Esophagus muscularis mucosa (tissue), 4 donors: ENCODE results near the gene POLE. TPM values are rescaled to one million over a fixed set of nuclear protein-coding genes. Genes with fewer than 3 reads are reported as not detected.
A peak's percentile ranks its signal among the peaks of the same experiment; 100 is the strongest.

Experiments
- DNase-seq: peaks from one replicate; pipeline ENCODE4 v3.0.0-alpha.2; 2017; ENCODE audit errors: extremely low spot score
- H3K27ac ChIP-seq, 4 donors: fragments of 200-600 bp; sonication (generic); replicated peaks in 1 of 4; 1 replicate in 3 of 4; 2 replicates in 1 of 4; pipeline ENCODE4 v1.5.1; 2016 to 2019; ENCODE audit warnings: mild to moderate bottlenecking in 1 of 4
- H3K27me3 ChIP-seq, 4 donors: fragments of 200-600 bp; sonication (generic); one replicate each; pipeline versions ENCODE4 v1.5.1 to v1.6.0; 2016 to 2019
- H3K36me3 ChIP-seq, 4 donors: fragments of 200-600 bp; sonication (generic); one replicate each; pipeline ENCODE4 v1.5.1; 2016 to 2019
- H3K4me1 ChIP-seq, 4 donors: fragments of 200-600 bp; sonication (generic); one replicate each; pipeline ENCODE4 v1.5.1; 2016 to 2019
- H3K4me3 ChIP-seq, 4 donors: fragments of 200-600 bp; sonication (generic); 1 replicate in 2 of 4; 2 replicates in 2 of 4; pipeline ENCODE4 v1.5.1; 2016 to 2019; ENCODE audit warnings: mild to moderate bottlenecking in 4 of 4, moderate library complexity in 1 of 4
- H3K9me3 ChIP-seq, 4 donors: fragments of 200-600 bp; sonication (generic); 1 replicate in 3 of 4; 2 replicates in 1 of 4; pipeline ENCODE4 v1.5.1; 2016 to 2019
- CTCF ChIP-seq, 3 experiments: fragments of 200-600 bp in 2 of 3; fragments of 450-650 bp in 1 of 3; sonication (generic) in 2 of 3; IDR thresholded peaks; one replicate each; pipeline ENCODE4 v1.5.1; 2017 to 2019; ENCODE audit warnings: antibody characterized with exemption in 3 of 3, mild to moderate bottlenecking in 2 of 3, moderate library complexity in 1 of 3
- EP300 ChIP-seq: sonication (generic); formaldehyde crosslinking; IDR thresholded peaks from one replicate; pipeline ENCODE4 v1.6.1; 2017; ENCODE audit warnings: antibody characterized with exemption
- POLR2A ChIP-seq: fragments of 450-650 bp; IDR thresholded peaks from one replicate; pipeline ENCODE4 v1.6.1; 2017; ENCODE audit warnings: antibody characterized with exemption, moderate library complexity, mild to moderate bottlenecking, low read depth
- POLR2AphosphoS5 ChIP-seq, 2 donors: sonication (generic); formaldehyde crosslinking; IDR thresholded peaks; one replicate each; pipeline ENCODE4 v1.6.1; 2017; ENCODE audit warnings: antibody characterized with exemption in 2 of 2
- WGBS: methylation state at CpG from one replicate; pipeline ENCODE4 v1.1.5; 2018; 5-methylcytosine and 5-hydroxymethylcytosine counted together
- intact Hi-C: fragments of 100-400 bp; cut with DNase I; formaldehyde crosslinking; loops from one replicate; pipeline ENCODE4 v1.15.1; 2023
- total RNA-seq, 4 donors: library from RNA; depleted of rRNA; stranded (reverse); fragments of >200 nt; gene quantifications; one replicate each; pipeline versions ENCODE4 v1.1.0 to v1.2.1, GENCODE V29; 2016

Gene POLE
- total RNA-seq, 4 donors from 2014 or later: 17.2 to 32.4 (median 24.8) TPM

- H3K4me1 ChIP-seq: peaks cover 9 to 19% (median 14%) of the 10 kb centered on the region in 4 donors
- H3K36me3 ChIP-seq: no peaks in the 10 kb centered on the region
- no peak overlapping the region for H3K27ac ChIP-seq
- no peaks in the 10 kb centered on the region for H3K9me3 ChIP-seq
- intact Hi-C loops: no loop called here
- H3K4me3 ChIP-seq: peak overlapping the region in 2 of 4 donors; percentile 25 to 29
- H3K27me3 ChIP-seq: peaks cover 0 to 6% (median 0%) of the 10 kb centered on the region in 4 donors
- whole genome bisulfite sequencing: 46% methylated on average over 14 of the region's 18 CpGs
- DNase-seq: no peak
- TF ChIP-seq CTCF (IDR thresholded peaks at IDR 0.05): no peak
- TF ChIP-seq EP300: no peak
- TF ChIP-seq POLR2A: no peak
- no peak for TF ChIP-seq POLR2AphosphoS5 (IDR thresholded peaks at IDR 0.05)
Observed at GRCh38 chr12:132593521-132593920, 93.6 kb downstream of the POLE start.

- WGBS: 91% methylated on average over 21 of the region's 21 CpGs
- TF ChIP-seq POLR2AphosphoS5 (IDR thresholded peaks at IDR 0.05) (no peak), CTCF (IDR thresholded peaks at IDR 0.05) (no peak), POLR2A (no peak), EP300 (no peak)
- H3K9me3 ChIP-seq: no peaks in the 10 kb centered on the region
- H3K4me3 ChIP-seq: no peak overlapping the region
- H3K27ac ChIP-seq: no peak overlapping the region
- intact Hi-C loops: no loop called here
- H3K27me3 ChIP-seq: peaks cover 0 to 6% (median 0%) of the 10 kb centered on the region in 4 donors
- peaks cover 8 to 18% (median 14%) of the 10 kb centered on the region in 4 donors for H3K4me1 ChIP-seq
- no peak for DNase-seq
- no peaks in the 10 kb centered on the region for H3K36me3 ChIP-seq
Observed at GRCh38 chr12:132593071-132593470, 94.1 kb downstream of the POLE start.

GRCh38 chr12:132592282-132592970 is 94.7 kb downstream of the POLE start:
- TF ChIP-seq POLR2A: no peak
- TF ChIP-seq EP300: no peak
- no peak for TF ChIP-seq CTCF (IDR thresholded peaks at IDR 0.05)
- TF ChIP-seq POLR2AphosphoS5 (IDR thresholded peaks at IDR 0.05): no peak
- H3K4me3 ChIP-seq: no peak overlapping the region
- H3K27me3 ChIP-seq: peaks cover 0 to 6% (median 0%) of the 10 kb centered on the region in 4 donors
- DNase-seq: no peak
- WGBS: 87% methylated on average over 19 of the region's 38 CpGs
- intact Hi-C loops: no loop called here
- H3K36me3 ChIP-seq: no peaks in the 10 kb centered on the region
- H3K9me3 ChIP-seq: no peaks in the 10 kb centered on the region
- H3K27ac ChIP-seq: no peak overlapping the region
- peaks cover 8 to 15% (median 10%) of the 10 kb centered on the region in 4 donors for H3K4me1 ChIP-seq

- 90% methylated on average over 45 of the region's 45 CpGs for WGBS
- no peaks in the 10 kb centered on the region for H3K9me3 ChIP-seq
- no peaks in the 10 kb centered on the region for H3K36me3 ChIP-seq
- H3K4me1 ChIP-seq: peaks cover 8 to 12% (median 10%) of the 10 kb centered on the region in 4 donors
- DNase-seq: no peak
- intact Hi-C loops: no loop called here
- H3K4me3 ChIP-seq: no peak overlapping the region
- no peak overlapping the region for H3K27ac ChIP-seq
- peaks cover 0 to 6% (median 0%) of the 10 kb centered on the region in 4 donors for H3K27me3 ChIP-seq
- TF ChIP-seq EP300 (no peak), CTCF (IDR thresholded peaks at IDR 0.05) (no peak), POLR2AphosphoS5 (IDR thresholded peaks at IDR 0.05) (no peak), POLR2A (no peak)
Observed at GRCh38 chr12:132591107-132591935, 95.8 kb downstream of the POLE start.
